Stimulated activated CD4-positive, alpha-beta T cell treated with anti-CD3 and anti-CD28 coated beads, Interleukin-4, amount 100 ng/mL, for 4 hours (primary cell): ENCODE data around the gene VSX2.

ENCODE experiments used
- DNase-seq, 2 experiments: peaks; one replicate each; pipeline ENCODE4 v3.0.0-alpha.2; 2020

Gene VSX2

GRCh38 chr14:74238974-74239847, at the start of gene VSX2:
Gene VSX2 (plus strand): TSS chr14:74239449. CDS start chr14:74239562, 113 bp downstream.
- no peak for DNase-seq

- DNase-seq: no peak
Observed at GRCh38 chr14:74190927-74191575, 48.2 kb upstream of the VSX2 start.

- DNase-seq: no peak
Observed at GRCh38 chr14:74194506-74195274, 44.6 kb upstream of the VSX2 start.

GRCh38 chr14:74195623-74196022, 43.6 kb upstream of the VSX2 start:
- DNase-seq: no peak

- DNase-seq: no peak
Observed at GRCh38 chr14:74198441-74199234, 40.6 kb upstream of the VSX2 start.

- DNase-seq: no peak
Observed at GRCh38 chr14:74202113-74202512, 37.1 kb upstream of the VSX2 start.

- DNase-seq: no peak
Observed at GRCh38 chr14:74203639-74204038, 35.6 kb upstream of the VSX2 start.

GRCh38 chr14:74204491-74204890, 34.8 kb upstream of the VSX2 start:
- no peak for DNase-seq

GRCh38 chr14:74205882-74206281, 33.4 kb upstream of the VSX2 start:
- no peak for DNase-seq

GRCh38 chr14:74207943-74208342, 31.3 kb upstream of the VSX2 start:
- DNase-seq: no peak

GRCh38 chr14:74208642-74209041, 30.6 kb upstream of the VSX2 start:
- no peak for DNase-seq

GRCh38 chr14:74211945-74212580, 27.2 kb upstream of the VSX2 start:
- no peak for DNase-seq

GRCh38 chr14:74213907-74214803, 25.1 kb upstream of the VSX2 start:
- no peak for DNase-seq

GRCh38 chr14:74216671-74217070, 22.6 kb upstream of the VSX2 start:
- no peak for DNase-seq

GRCh38 chr14:74217672-74218448, 21.4 kb upstream of the VSX2 start:
- DNase-seq: peak; percentile 65 to 79

- DNase-seq: no peak
Observed at GRCh38 chr14:74218462-74218861, 20.8 kb upstream of the VSX2 start.

- DNase-seq: no peak
Observed at GRCh38 chr14:74219277-74220205, 19.7 kb upstream of the VSX2 start.

- DNase-seq: no peak
Observed at GRCh38 chr14:74220991-74221390, 18.3 kb upstream of the VSX2 start.

- DNase-seq: no peak
Observed at GRCh38 chr14:74221741-74222140, 17.5 kb upstream of the VSX2 start.
